PC-3 (cell line): ENCODE measurements around the gene HOXA10. TPM values are rescaled to one million over a fixed set of nuclear protein-coding genes. Genes with fewer than 3 reads are reported as not detected.
A peak's percentile ranks its signal among the peaks of the same experiment; 100 is the strongest.

Source experiments
- ATAC-seq: fragments of 200-7000 bp; cut with Tn5 transposase; 2 replicates; pipeline ENCODE4 v1.9.1; 2020; ENCODE audit warnings: mild to moderate bottlenecking, moderate library complexity
- BruUV-seq: library from RNA; stranded (reverse); fragments of 400-500 nt; replicated peaks from 2 replicates; lab custom pipeline; 2021; lab: Mats Ljungman, UMichigan
- CTCF ChIA-PET: fragments of 300-600 bp; sonication (Branson Sonifier 250); formaldehyde crosslinking; loops from one replicate; lab custom pipeline; 2022; ENCODE audit warnings: antibody characterized with exemption; lab: Charles Lee
- POLR2A ChIA-PET: fragments of 300-600 bp; sonication (Branson Sonifier 250); formaldehyde crosslinking; loops from one replicate; lab custom pipeline; 2022; ENCODE audit warnings: antibody characterized with exemption; ENCODE audit not compliant: unreplicated experiment; lab: Charles Lee
- DNase-seq: peaks from one replicate; pipeline ENCODE4 v3.0.0-alpha.2; 2015
- H2AFZ ChIP-seq: fragments of 300-600 bp; sonication (generic); 2 replicates; pipeline ENCODE4 v1.6.0; 2016; ENCODE audit warnings: antibody characterized with exemption, low read length
- H3F3A ChIP-seq: fragments of 300-600 bp; sonication (generic); one replicate; pipeline ENCODE4 v1.6.0; 2017; ENCODE audit warnings: antibody characterized with exemption, low read length, control low read depth, mild to moderate bottlenecking; ENCODE audit not compliant: unreplicated experiment
- H3K27ac ChIP-seq: fragments of 300-600 bp; sonication (generic); 2 replicates; pipeline ENCODE4 v1.5.1; 2016; ENCODE audit warnings: mild to moderate bottlenecking, low read length
- H3K27me3 ChIP-seq: fragments of 300-600 bp; sonication (generic); 2 replicates; pipeline ENCODE4 v1.6.1; 2016; ENCODE audit warnings: low read length, mixed read lengths
- H3K36me3 ChIP-seq: fragments of 300-600 bp; sonication (generic); 2 replicates; pipeline ENCODE4 v1.6.1; 2016; ENCODE audit warnings: low read depth, mixed run types, low read length, mixed read lengths
- H3K4me1 ChIP-seq: fragments of 300-600 bp; sonication (generic); 2 replicates; pipeline ENCODE4 v1.5.1; 2016; ENCODE audit warnings: low read length; ENCODE audit not compliant: insufficient read depth
- H3K4me2 ChIP-seq: fragments of 300-600 bp; sonication (generic); 2 replicates; pipeline ENCODE4 v1.6.0; 2016; ENCODE audit warnings: low read length
- H3K4me3 ChIP-seq: fragments of 300-600 bp; sonication (generic); 2 replicates; pipeline ENCODE4 v1.5.1; 2016; ENCODE audit warnings: mild to moderate bottlenecking, low read length, mixed read lengths
- H3K79me2 ChIP-seq: fragments of 300-600 bp; sonication (generic); 2 replicates; pipeline ENCODE4 v1.6.1; 2017; ENCODE audit warnings: low read length, mixed read lengths
- H3K9ac ChIP-seq: fragments of 300-600 bp; sonication (generic); 2 replicates; pipeline ENCODE4 v1.6.0; 2016; ENCODE audit warnings: mild to moderate bottlenecking, low read length
- H3K9me2 ChIP-seq: fragments of 300-600 bp; sonication (generic); replicated peaks from 2 replicates; pipeline ENCODE4 v1.6.1; 2016; ENCODE audit warnings: mixed run types, low read length, mixed read lengths
- H3K9me3 ChIP-seq: fragments of 300-600 bp; sonication (generic); 2 replicates; pipeline ENCODE4 v1.6.1; 2016; ENCODE audit warnings: low read length, mixed read lengths
- H4K20me1 ChIP-seq: fragments of 300-600 bp; sonication (generic); 2 replicates; pipeline ENCODE4 v1.6.1; 2016; ENCODE audit warnings: low read length, mixed read lengths
- EZH2 ChIP-seq: fragments of 300-600 bp; sonication (generic); IDR thresholded peaks from one replicate; pipeline ENCODE4 v1.6.1; 2017; ENCODE audit warnings: antibody characterized with exemption, mild to moderate bottlenecking, low read length; ENCODE audit not compliant: unreplicated experiment
- EZH2phosphoT487 ChIP-seq: fragments of 300-600 bp; sonication (generic); IDR thresholded peaks from 2 replicates; pipeline ENCODE4 v1.6.1; 2018; ENCODE audit warnings: mild to moderate bottlenecking, antibody characterized with exemption, low read length, borderline replicate concordance
- intact Hi-C: fragments of 100-400 bp; cut with micrococcal nuclease; formaldehyde crosslinking; loops from 2 replicates; pipeline ENCODE4 v1.9.0; 2023
- total RNA-seq: library from RNA; depleted of rRNA; stranded (reverse); fragments of >200 nt; gene quantifications from 2 replicates; pipeline ENCODE4 v1.2.3, GENCODE V29; 2014
- TF ChIP-seq, protein P1 (sequence below): fragments of 300-600 bp; sonication (generic); conservative IDR thresholded peaks from 2 replicates; pipeline ENCODE4 v1.5.1; 2017; ENCODE audit warnings: antibody characterized with exemption, low read depth, mild to moderate bottlenecking, low read length

HOXA10 gene
- total RNA-seq, 1 experiment from 2014 or later, result 46.1 TPM

DNA sequence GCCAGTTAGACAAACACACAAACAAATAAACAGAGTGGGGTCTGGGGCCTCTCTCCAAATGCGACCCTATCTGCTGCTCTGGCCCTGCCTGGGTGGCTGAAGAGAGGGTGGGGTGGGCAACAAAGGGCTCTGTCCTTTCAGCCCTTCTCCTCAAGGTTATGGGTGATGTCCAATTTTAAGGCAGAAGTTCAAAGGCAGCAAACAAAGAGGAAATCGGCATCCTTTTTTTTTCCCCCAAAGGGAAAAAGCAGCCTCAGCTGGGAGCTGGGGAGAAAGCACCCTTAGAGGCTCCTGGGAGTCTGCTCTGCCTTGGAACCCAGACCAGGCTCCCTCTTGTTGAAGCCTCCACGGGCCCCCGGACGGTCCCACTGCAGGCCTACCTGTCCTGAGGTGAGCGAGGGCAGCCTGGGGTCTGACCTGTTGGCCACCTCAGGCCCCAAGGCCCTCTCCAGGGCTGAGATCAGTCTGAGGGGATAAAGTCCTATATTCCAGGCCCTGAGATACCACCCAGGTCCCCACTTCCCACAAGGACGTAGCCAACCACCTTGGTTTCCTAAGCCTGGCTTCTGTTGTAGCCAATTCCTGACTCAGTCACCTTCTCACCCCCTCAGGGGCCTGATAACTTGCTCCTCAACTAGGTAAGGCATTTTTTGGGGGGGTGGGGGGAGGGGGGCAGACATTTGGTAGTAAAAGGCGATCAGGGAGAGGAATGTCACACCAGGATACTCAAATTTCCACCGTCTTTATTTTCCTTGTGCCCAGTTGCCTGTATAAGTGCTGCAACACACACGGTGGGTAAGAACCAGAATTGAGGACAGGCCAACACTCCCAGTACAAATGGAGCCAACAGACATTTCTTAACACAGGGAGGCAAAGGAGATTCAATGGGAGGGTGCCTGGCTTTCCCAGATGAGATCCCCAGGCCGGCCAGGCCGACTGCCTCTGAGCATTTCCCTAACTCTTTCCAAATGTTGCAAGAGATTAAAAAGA lies 6.6 kb upstream of the HOXA10 start:
- no peak for DNase-seq
- Histone ChIP-seq H3K4me3 (peak overlapping the region; percentile 84), H3K9ac (peak overlapping the region; percentile 90), H3K4me1 (peaks cover 37% of the 10 kb centered on the region), H3K9me2 (no peaks in the 10 kb centered on the region), H3K4me2 (peak overlapping the region; percentile 93), H3F3A (no peaks in the 10 kb centered on the region), H4K20me1 (no peaks in the 10 kb centered on the region), H3K27me3 (no peaks in the 10 kb centered on the region), H2AFZ (peak overlapping the region; percentile 55), H3K36me3 (no peaks in the 10 kb centered on the region), H3K9me3 (no peaks in the 10 kb centered on the region), H3K79me2 (peaks cover 99% of the 10 kb centered on the region), H3K27ac (peak overlapping the region; percentile 97)
- TF ChIP-seq, protein P1, sequence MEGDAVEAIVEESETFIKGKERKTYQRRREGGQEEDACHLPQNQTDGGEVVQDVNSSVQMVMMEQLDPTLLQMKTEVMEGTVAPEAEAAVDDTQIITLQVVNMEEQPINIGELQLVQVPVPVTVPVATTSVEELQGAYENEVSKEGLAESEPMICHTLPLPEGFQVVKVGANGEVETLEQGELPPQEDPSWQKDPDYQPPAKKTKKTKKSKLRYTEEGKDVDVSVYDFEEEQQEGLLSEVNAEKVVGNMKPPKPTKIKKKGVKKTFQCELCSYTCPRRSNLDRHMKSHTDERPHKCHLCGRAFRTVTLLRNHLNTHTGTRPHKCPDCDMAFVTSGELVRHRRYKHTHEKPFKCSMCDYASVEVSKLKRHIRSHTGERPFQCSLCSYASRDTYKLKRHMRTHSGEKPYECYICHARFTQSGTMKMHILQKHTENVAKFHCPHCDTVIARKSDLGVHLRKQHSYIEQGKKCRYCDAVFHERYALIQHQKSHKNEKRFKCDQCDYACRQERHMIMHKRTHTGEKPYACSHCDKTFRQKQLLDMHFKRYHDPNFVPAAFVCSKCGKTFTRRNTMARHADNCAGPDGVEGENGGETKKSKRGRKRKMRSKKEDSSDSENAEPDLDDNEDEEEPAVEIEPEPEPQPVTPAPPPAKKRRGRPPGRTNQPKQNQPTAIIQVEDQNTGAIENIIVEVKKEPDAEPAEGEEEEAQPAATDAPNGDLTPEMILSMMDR, result no peak
- TF ChIP-seq EZH2phosphoT487, result no peak
- no peak for TF ChIP-seq EZH2
- no TSS peak for BruUV-seq
- POLR2A ChIA-PET, result interaction anchor here (0.6 to 0.7 kb wide), 5 partner anchors 9 to 976 kb away, joined by 3 to 4 read pairs (median 3); no protein-coding TSS in a partner anchor
- intact Hi-C loops, result loop anchor here (1.0 kb wide), 1 partner anchor 11 kb away; no protein-coding TSS in a partner anchor
- no peak for ATAC-seq
- CTCF ChIA-PET, result interaction anchor here (0.6 to 1.3 kb wide), 6 partner anchors 8 to 29 kb away, joined by 3 to 11 read pairs (median 4); partner anchors contain the start of gene HOXA13

- peaks cover 99% of the 10 kb centered on the region for H3K79me2 ChIP-seq
- peak overlapping the region; percentile 97 for H3K27ac ChIP-seq
- H3F3A ChIP-seq, result no peaks in the 10 kb centered on the region
- TF ChIP-seq EZH2 (no peak), EZH2phosphoT487 (no peak)
- TF ChIP-seq, protein P1, result peak; percentile 91
- no peaks in the 10 kb centered on the region for H3K27me3 ChIP-seq
- ATAC-seq, result peak; percentile 19
- peak overlapping the region; percentile 55 for H2AFZ ChIP-seq
- TSS peak; percentile 41 for BruUV-seq
- no peaks in the 10 kb centered on the region for H3K9me3 ChIP-seq
- H3K9me2 ChIP-seq, result no peaks in the 10 kb centered on the region
- peak overlapping the region; percentile 90 for H3K9ac ChIP-seq
- H3K36me3 ChIP-seq, result no peaks in the 10 kb centered on the region
- CTCF ChIA-PET, result interaction anchor here (0.5 to 1.3 kb wide), 9 partner anchors 9 to 576 kb away, joined by 3 to 11 read pairs (median 4); partner anchors contain the start of gene HOXA13
- POLR2A ChIA-PET, result interaction anchor here (0.6 to 1.3 kb wide), 5 partner anchors 10 to 975 kb away, joined by 3 to 7 read pairs (median 4); no protein-coding TSS in a partner anchor
- H3K4me3 ChIP-seq, result peak overlapping the region; percentile 84
- intact Hi-C loops, result loop anchor here (1.0 kb wide), 1 partner anchor 10 kb away; no protein-coding TSS in a partner anchor
- peaks cover 41% of the 10 kb centered on the region for H3K4me1 ChIP-seq
- peak; percentile 90 for DNase-seq
- peak overlapping the region; percentile 93 for H3K4me2 ChIP-seq
- no peaks in the 10 kb centered on the region for H4K20me1 ChIP-seq
Measured at GRCh38 chr7:27179503-27180430, 5.6 kb upstream of the HOXA10 start.
